ENCODE data around the gene EPHB1.

Gene EPHB1

DNA sequence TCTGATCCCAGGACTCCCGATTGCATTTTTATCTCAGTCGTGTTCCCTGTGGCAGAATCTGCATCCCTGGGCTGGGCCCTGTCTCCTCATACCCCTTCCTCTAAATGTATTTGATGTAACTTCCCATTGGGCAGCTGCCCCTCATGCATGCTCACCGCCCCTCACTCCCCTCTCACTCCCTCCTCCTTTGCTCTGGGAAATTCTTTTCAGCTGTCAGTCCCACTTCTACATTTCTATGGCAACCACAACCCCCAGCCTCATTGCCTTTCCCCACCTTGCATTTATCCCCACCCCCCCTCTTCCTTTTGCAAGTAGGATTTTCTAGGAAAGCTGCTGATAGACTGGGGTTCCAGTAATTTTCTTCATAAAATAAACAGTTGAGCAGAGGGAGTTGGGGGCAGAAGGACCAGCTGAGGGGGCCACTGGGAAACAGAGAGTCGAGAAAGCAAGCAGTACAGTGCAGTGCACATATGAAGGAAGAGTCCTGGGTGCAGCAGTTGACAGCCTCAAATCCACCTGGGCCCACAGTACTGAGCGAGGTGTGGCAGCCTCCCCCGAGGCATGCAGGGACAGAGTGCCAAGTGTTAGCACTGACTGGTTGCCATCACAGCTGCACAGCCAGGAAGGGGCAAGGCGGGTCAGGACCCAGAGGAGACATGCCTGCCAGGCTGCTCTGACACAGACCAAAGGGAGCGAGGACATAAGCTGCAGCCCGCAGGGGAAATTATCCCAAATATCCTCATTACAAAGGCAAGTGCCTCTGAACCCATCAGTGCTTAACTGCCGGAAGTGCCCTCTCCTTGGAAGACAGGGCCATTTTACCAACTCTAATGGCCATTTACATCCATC, 476.3 kb downstream of the EPHB1 start:
- DNase-seq = no peak

DNA sequence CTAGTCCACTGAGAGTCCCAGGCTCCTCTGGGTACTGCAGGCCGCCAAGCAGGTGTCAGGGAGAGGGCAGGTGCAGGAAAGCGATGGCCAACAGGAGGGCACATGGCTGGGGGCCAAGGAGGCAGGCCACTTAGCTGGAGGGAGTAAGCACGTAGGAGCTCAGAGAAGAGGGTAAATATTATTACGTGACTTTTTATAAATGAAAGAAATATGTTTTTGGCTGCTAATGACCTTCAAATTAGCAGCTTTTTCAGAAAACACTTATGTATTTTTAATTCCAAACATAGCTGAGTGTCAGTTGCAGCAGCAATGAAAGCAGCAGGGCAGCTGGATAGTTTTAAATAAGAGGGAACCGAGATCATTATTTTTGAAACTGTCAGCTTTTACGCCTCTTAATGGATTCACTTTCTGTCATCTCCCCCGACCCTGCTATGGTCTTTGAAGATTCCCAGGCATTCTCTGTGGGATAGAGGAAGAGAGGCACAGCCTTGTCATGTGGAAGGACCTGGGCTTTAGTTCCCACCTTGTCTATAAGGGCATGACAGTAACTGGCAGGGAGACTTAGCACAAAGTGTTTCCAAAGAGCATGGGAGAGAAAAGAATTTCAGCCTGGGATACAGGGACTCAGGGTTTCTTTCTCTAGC, 477.1 kb downstream of the EPHB1 start:
- no peak for DNase-seq

DNA sequence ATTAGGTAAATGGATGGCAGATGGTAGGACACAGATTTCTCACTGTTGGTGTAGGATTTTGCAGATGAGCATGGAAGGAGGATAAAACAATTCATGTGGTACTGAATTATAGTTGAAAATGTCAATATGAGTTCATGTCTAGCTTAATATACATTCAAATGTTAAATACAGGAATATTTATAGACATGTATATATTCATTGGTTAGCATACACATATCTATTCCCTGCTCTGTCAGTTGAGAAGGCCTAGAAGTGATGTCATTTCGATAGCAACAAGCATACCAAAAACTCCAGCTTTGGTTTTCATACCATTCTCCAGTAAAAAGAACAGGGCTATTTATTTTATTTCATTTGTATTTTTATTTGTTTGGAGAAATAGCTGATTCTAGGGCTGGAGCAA, 497.1 kb downstream of the EPHB1 start:
- no peak for DNase-seq

DNA sequence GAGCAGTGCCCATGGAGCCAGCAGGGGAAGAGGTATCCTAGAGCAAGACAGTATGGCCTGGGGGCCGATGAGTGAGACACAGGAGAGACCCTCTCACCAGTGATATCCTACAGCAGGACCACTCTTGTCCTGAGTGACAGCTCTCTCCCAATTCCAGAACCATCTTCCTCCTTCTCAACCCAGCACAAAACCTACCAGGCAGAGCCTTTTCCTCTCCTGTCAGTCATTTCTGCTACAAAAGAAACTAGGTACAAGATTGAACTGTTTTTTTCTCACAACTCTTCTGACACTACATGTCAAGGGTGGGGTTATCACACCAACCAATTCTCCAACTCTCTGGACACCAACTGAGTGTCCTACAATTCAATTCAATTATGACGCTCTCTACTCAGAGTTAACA, 506.6 kb downstream of the EPHB1 start:
- no peak for DNase-seq

DNA sequence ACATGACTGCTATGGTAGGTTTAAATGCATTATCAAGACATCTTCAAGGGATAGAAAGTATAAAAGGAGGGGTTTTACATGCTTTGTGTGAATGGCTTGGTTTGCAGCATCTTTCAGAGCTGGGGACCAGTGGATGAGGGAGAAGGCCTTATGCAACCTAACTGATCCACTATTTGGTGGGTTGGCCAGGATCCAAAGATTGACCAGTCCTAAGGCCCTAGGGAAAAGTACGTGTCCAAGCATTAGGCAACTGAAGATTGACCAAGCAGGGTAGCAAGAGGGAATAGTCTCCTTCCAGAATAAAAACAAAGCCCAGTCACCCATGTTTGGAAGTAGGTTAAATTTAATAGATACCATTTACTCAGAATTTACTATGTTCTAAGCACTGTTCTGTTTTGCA, 509.3 kb downstream of the EPHB1 start:
- no peak for DNase-seq

All from NCI-H1694 (cell line).